A673 (cell line): Measurements from ENCODE around the gene INTS15.

ENCODE experiments used
- EZH2 ChIP-seq: fragments of 200-600 bp; sonication (generic); IDR thresholded peaks from 2 replicates; pipeline ENCODE4 v1.6.1; 2017; ENCODE audit warnings: borderline replicate concordance, low read depth, mild to moderate bottlenecking, mixed read lengths, antibody characterized with exemption, low read length; ENCODE audit not compliant: poor library complexity, severe bottlenecking
- TF ChIP-seq, protein P1 (sequence below): fragments of 300-800, 200-600 bp; sonication (generic); conservative IDR thresholded peaks from 2 replicates; pipeline ENCODE4 v1.5.1; 2017; ENCODE audit warnings: low read depth, mild to moderate bottlenecking, antibody characterized with exemption, low read length, moderate library complexity, mixed read lengths

GRCh38 chr7:6631605-6632004 is 41.8 kb downstream of the INTS15 start:
- TF ChIP-seq, protein P1, sequence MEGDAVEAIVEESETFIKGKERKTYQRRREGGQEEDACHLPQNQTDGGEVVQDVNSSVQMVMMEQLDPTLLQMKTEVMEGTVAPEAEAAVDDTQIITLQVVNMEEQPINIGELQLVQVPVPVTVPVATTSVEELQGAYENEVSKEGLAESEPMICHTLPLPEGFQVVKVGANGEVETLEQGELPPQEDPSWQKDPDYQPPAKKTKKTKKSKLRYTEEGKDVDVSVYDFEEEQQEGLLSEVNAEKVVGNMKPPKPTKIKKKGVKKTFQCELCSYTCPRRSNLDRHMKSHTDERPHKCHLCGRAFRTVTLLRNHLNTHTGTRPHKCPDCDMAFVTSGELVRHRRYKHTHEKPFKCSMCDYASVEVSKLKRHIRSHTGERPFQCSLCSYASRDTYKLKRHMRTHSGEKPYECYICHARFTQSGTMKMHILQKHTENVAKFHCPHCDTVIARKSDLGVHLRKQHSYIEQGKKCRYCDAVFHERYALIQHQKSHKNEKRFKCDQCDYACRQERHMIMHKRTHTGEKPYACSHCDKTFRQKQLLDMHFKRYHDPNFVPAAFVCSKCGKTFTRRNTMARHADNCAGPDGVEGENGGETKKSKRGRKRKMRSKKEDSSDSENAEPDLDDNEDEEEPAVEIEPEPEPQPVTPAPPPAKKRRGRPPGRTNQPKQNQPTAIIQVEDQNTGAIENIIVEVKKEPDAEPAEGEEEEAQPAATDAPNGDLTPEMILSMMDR = no peak
- TF ChIP-seq EZH2 = no peak
